ENCODE data around the gene ZBTB20.
A peak's percentile ranks its signal among the peaks of the same experiment; 100 is the strongest.
"Not testable (repeated sequence)": the region's sequence is repeated elsewhere in the genome, so short reads cannot be mapped to it uniquely, and the experiment has no call there.

Gene ZBTB20
- total RNA-seq = 75.5 to 75.7 reads per million in 2 donors

- DNase-seq = peak; percentile 57
Measured at GRCh38 chr3:115146418-115147328, at the start of gene ZBTB20. TSS of gene ZBTB20 (minus strand) at chr3:115147288.

- DNase-seq = no peak
Measured at GRCh38 chr3:115194476-115194875, 47.4 kb upstream of the ZBTB20 start.

- DNase-seq = no peak
Measured at GRCh38 chr3:115190747-115191146, 43.7 kb upstream of the ZBTB20 start.

- DNase-seq = no peak
Measured at GRCh38 chr3:115187149-115187757, 40.2 kb upstream of the ZBTB20 start.

- DNase-seq = no peak
Measured at GRCh38 chr3:115186351-115187148, 39.5 kb upstream of the ZBTB20 start.

- DNase-seq = not testable (repeated sequence)
Measured at GRCh38 chr3:115184859-115185572, 37.9 kb upstream of the ZBTB20 start.

- DNase-seq = not testable (repeated sequence)
Measured at GRCh38 chr3:115178930-115179329, 31.8 kb upstream of the ZBTB20 start.

- DNase-seq = no peak
Measured at GRCh38 chr3:115169808-115170207, 22.7 kb upstream of the ZBTB20 start.

GRCh38 chr3:115165701-115166100 lies 18.6 kb upstream of the ZBTB20 start:
- no peak for DNase-seq

- DNase-seq = peak; percentile 8
Measured at GRCh38 chr3:115165266-115165665, 18.2 kb upstream of the ZBTB20 start.

GRCh38 chr3:115164374-115165221 lies 17.5 kb upstream of the ZBTB20 start:
- no peak for DNase-seq

GRCh38 chr3:115162759-115163158 lies 15.7 kb upstream of the ZBTB20 start:
- DNase-seq = no peak

GRCh38 chr3:115161866-115162265 lies 14.8 kb upstream of the ZBTB20 start:
- no peak for DNase-seq

- DNase-seq = no peak
Measured at GRCh38 chr3:115161168-115161834, 14.2 kb upstream of the ZBTB20 start.

GRCh38 chr3:115160295-115160694 lies 13.2 kb upstream of the ZBTB20 start:
- no peak for DNase-seq

GRCh38 chr3:115156046-115156654 lies 9.1 kb upstream of the ZBTB20 start:
- DNase-seq = no peak

- no peak for DNase-seq
Measured at GRCh38 chr3:115154611-115155010, 7.5 kb upstream of the ZBTB20 start.

GRCh38 chr3:115151921-115152320 lies 4.8 kb upstream of the ZBTB20 start:
- DNase-seq = no peak

GRCh38 chr3:115148142-115148790 lies 1.2 kb upstream of the ZBTB20 start:
- no peak for DNase-seq

Measured in T-helper 9 cell (primary cell).